H9 (cell line): Measurements from ENCODE around the gene YES1. TPM values are rescaled to one million over a fixed set of nuclear protein-coding genes. Genes with fewer than 3 reads are reported as not detected.
A peak's percentile ranks its signal among the peaks of the same experiment; 100 is the strongest.

ENCODE experiments used
- DNase-seq: peaks from one replicate; pipeline ENCODE4 v3.0.0-alpha.2; 2017
- H2AFZ ChIP-seq: one replicate; pipeline ENCODE4 v1.6.1; 2013; ENCODE audit warnings: mild to moderate bottlenecking, low read length, control low read depth, moderate library complexity
- H2AK5ac ChIP-seq: 2 replicates; pipeline ENCODE4 v1.6.1; 2013; ENCODE audit warnings: low read length, control low read depth, mixed read lengths; ENCODE audit not compliant: insufficient read length
- H2BK120ac ChIP-seq: one replicate; pipeline ENCODE4 v1.6.1; 2013; ENCODE audit warnings: low read depth, mild to moderate bottlenecking, low read length, control low read depth, inconsistent platforms; ENCODE audit not compliant: poor library complexity, severe bottlenecking
- H2BK12ac ChIP-seq: 2 replicates; pipeline ENCODE4 v1.6.1; 2013; ENCODE audit warnings: low read length, control low read depth, mixed read lengths, low read depth; ENCODE audit not compliant: insufficient read length
- H2BK15ac ChIP-seq: 2 replicates; pipeline ENCODE4 v1.6.1; 2013; ENCODE audit warnings: low read depth, low read length, control low read depth
- H2BK20ac ChIP-seq: one replicate; pipeline ENCODE4 v1.6.1; 2013; ENCODE audit warnings: low read depth, mild to moderate bottlenecking, low read length, control low read depth, inconsistent platforms; ENCODE audit not compliant: poor library complexity, severe bottlenecking
- H2BK5ac ChIP-seq: 2 replicates; pipeline ENCODE4 v1.6.1; 2013; ENCODE audit warnings: low read length, control low read depth, mixed read lengths; ENCODE audit not compliant: insufficient read length
- H3K14ac ChIP-seq: 2 replicates; pipeline ENCODE4 v1.6.1; 2013; ENCODE audit warnings: low read length, control low read depth; ENCODE audit not compliant: insufficient read depth
- H3K18ac ChIP-seq: 2 replicates; pipeline ENCODE4 v1.6.1; 2013; ENCODE audit warnings: low read depth, mild to moderate bottlenecking, mixed read lengths, low read length, control low read depth; ENCODE audit not compliant: insufficient read length
- H3K23ac ChIP-seq: 2 replicates; pipeline ENCODE4 v1.6.1; 2013; ENCODE audit warnings: low read length, control low read depth, mixed read lengths, low read depth; ENCODE audit not compliant: insufficient read length
- H3K23me2 ChIP-seq: 2 replicates; pipeline ENCODE4 v1.6.1; 2013; ENCODE audit warnings: low read depth, mild to moderate bottlenecking, mixed read lengths, low read length, control low read depth; ENCODE audit not compliant: insufficient read length, poor library complexity, severe bottlenecking
- H3K27ac ChIP-seq: 2 replicates; pipeline ENCODE4 v1.5.1; 2013; ENCODE audit warnings: low read length, control low read depth, mixed read lengths, low read depth; ENCODE audit not compliant: insufficient read length
- H3K27me3 ChIP-seq: 2 replicates; pipeline ENCODE4 v1.6.1; 2013; ENCODE audit warnings: low read length, control low read depth, inconsistent platforms; ENCODE audit not compliant: insufficient read depth
- H3K4ac ChIP-seq: 2 replicates; pipeline ENCODE4 v1.6.1; 2013; ENCODE audit warnings: low read depth, mild to moderate bottlenecking, control low read depth, inconsistent platforms, low read length, moderate library complexity
- H3K4me1 ChIP-seq: 2 replicates; pipeline ENCODE4 v1.6.1; 2013; ENCODE audit warnings: low read length, control low read depth, inconsistent platforms; ENCODE audit not compliant: insufficient read depth
- H3K4me2 ChIP-seq: 2 replicates; pipeline ENCODE4 v1.6.1; 2013; ENCODE audit warnings: low read length, control low read depth, mixed read lengths; ENCODE audit not compliant: insufficient read length, insufficient read depth
- H3K56ac ChIP-seq: 2 replicates; pipeline ENCODE4 v1.6.1; 2013; ENCODE audit warnings: low read depth, mild to moderate bottlenecking, mixed read lengths, low read length, control low read depth; ENCODE audit not compliant: insufficient read length
- H3K79me1 ChIP-seq: 2 replicates; pipeline ENCODE4 v1.6.1; 2013; ENCODE audit warnings: low read depth, mild to moderate bottlenecking, moderate library complexity, low read length, control low read depth, inconsistent platforms; ENCODE audit not compliant: insufficient read depth, poor library complexity, severe bottlenecking
- H3K79me2 ChIP-seq: 2 replicates; pipeline ENCODE4 v1.6.1; 2013; ENCODE audit warnings: low read length, control low read depth, inconsistent platforms; ENCODE audit not compliant: insufficient read depth
- H3K9ac ChIP-seq: 2 replicates; pipeline ENCODE4 v1.6.1; 2013; ENCODE audit warnings: low read length, control low read depth, mixed read lengths; ENCODE audit not compliant: insufficient read length; ENCODE audit errors: extremely low read depth
- H3K9me3 ChIP-seq: one replicate; pipeline ENCODE4 v1.6.1; 2013; ENCODE audit warnings: low read depth, low read length, inconsistent platforms; ENCODE audit not compliant: control insufficient read depth
- H3T11ph ChIP-seq: one replicate; pipeline ENCODE4 v1.6.1; 2013; ENCODE audit warnings: mild to moderate bottlenecking, low read length, control low read depth, inconsistent platforms
- H4K20me1 ChIP-seq: one replicate; pipeline ENCODE4 v1.6.1; 2013; ENCODE audit not compliant: control insufficient read depth, insufficient read length, insufficient read depth
- H4K5ac ChIP-seq: 2 replicates; pipeline ENCODE4 v1.6.1; 2013; ENCODE audit warnings: low read depth, mild to moderate bottlenecking, mixed read lengths, low read length, control low read depth; ENCODE audit not compliant: insufficient read length
- H4K8ac ChIP-seq: replicated peaks from 2 replicates; pipeline ENCODE4 v1.6.1; 2013; ENCODE audit warnings: low read length, control low read depth, mixed read lengths, low read depth; ENCODE audit not compliant: insufficient read length
- H4K91ac ChIP-seq: 2 replicates; pipeline ENCODE4 v1.6.1; 2013; ENCODE audit warnings: low read depth, mild to moderate bottlenecking, moderate library complexity, mixed read lengths, low read length, control low read depth; ENCODE audit not compliant: insufficient read length
- H3K27ac Mint-ChIP-seq, 3 experiments: 2 replicates in 2 of 3; 3 replicates in 1 of 3; pipeline ENCODE4 v1.8.0; 2020 to 2021; ENCODE audit warnings: mixed read lengths in 3 of 3, mild to moderate bottlenecking in 1 of 3, moderate library complexity in 1 of 3
- H3K27me3 Mint-ChIP-seq: 2 replicates; pipeline ENCODE4 v1.8.0; 2021; ENCODE audit warnings: low read depth, mild to moderate bottlenecking, moderate library complexity, mixed read lengths
- H3K36me3 Mint-ChIP-seq, 3 experiments: 2 replicates in 2 of 3; 3 replicates in 1 of 3; pipeline ENCODE4 v1.8.0; 2020 to 2021; ENCODE audit warnings: low read depth in 3 of 3, mixed read lengths in 3 of 3; ENCODE audit not compliant: insufficient read depth in 1 of 3
- H3K4me1 Mint-ChIP-seq, 2 experiments: 2 replicates each; pipeline ENCODE4 v1.8.0; 2020; ENCODE audit warnings: mixed read lengths in 2 of 2
- H3K4me3 Mint-ChIP-seq, 2 experiments: 2 replicates in 1 of 2; 3 replicates in 1 of 2; pipeline ENCODE4 v1.8.0; 2020 to 2021; ENCODE audit warnings: mild to moderate bottlenecking in 2 of 2, mixed read lengths in 2 of 2, moderate library complexity in 1 of 2
- H3K9me3 Mint-ChIP-seq, 2 experiments: 2 replicates in 1 of 2; 3 replicates in 1 of 2; pipeline ENCODE4 v1.8.0; 2020; ENCODE audit warnings: mild to moderate bottlenecking in 2 of 2, mixed read lengths in 2 of 2, moderate library complexity in 1 of 2
- CTCF ChIP-seq: fragments of 200-600 bp; sonication (generic); conservative IDR thresholded peaks from 3 replicates; pipeline ENCODE4 v1.8.0; 2021; ENCODE audit warnings: antibody characterized with exemption, mild to moderate bottlenecking
- WGBS: extraction: QIAGEN DNeasy Blood & Tissue Kit; methylation state at CpG from one replicate; pipeline ENCODE4 v1.1.7; 2013; ENCODE audit warnings: missing lambda C conversion rate, low lambda C conversion rate, mixed read lengths; ENCODE audit not compliant: insufficient read length; ENCODE audit errors: extremely low coverage; 5-methylcytosine and 5-hydroxymethylcytosine counted together
- total RNA-seq: library from RNA; stranded (reverse); gene quantifications from 2 replicates; pipeline ENCODE4 v1.2.1, GENCODE V29; 2021

The YES1 gene
- total RNA-seq, 1 experiment from 2014 or later = 86.9 TPM

GRCh38 chr18:677145-677544, 134.9 kb downstream of the YES1 start:
- H2AFZ ChIP-seq = no peak overlapping the region
- H3K27me3 ChIP-seq = no peaks in the 10 kb centered on the region
- H3K27ac ChIP-seq = no peak overlapping the region
- Mint-ChIP-seq H3K27me3 (no peaks in the 10 kb centered on the region), H3K27ac (0 out of 7 replicates have a peak overlapping the region, but pooled peaks of 1 of the 3 experiments have one; percentile 40), H3K36me3 (peaks cover 12 to 78% (median 47%) of the 10 kb centered on the region in 3 experiments; a peak in 6 of 7 replicates), H3K4me1 (no peaks in the 10 kb centered on the region), H3K4me3 (no peak overlapping the region), H3K9me3 (no peaks in the 10 kb centered on the region)
- H4K91ac ChIP-seq = no peak overlapping the region
- no peak overlapping the region for H3K23ac ChIP-seq
- H2BK120ac ChIP-seq = no peak overlapping the region
- no peaks in the 10 kb centered on the region for H3K9me3 ChIP-seq
- no peak overlapping the region for H3K56ac ChIP-seq
- H4K8ac ChIP-seq = no peak overlapping the region
- WGBS = no CpG with 5 or more reads among the region's 4 CpGs
- H3K4me1 ChIP-seq = no peaks in the 10 kb centered on the region
- no peaks in the 10 kb centered on the region for H4K20me1 ChIP-seq
- H3K4ac ChIP-seq = no peak overlapping the region
- H3K18ac ChIP-seq = no peak overlapping the region
- no peak overlapping the region for H3K4me2 ChIP-seq
- H3T11ph ChIP-seq = no peak overlapping the region
- H3K14ac ChIP-seq = no peak overlapping the region
- TF ChIP-seq CTCF = no peak
- no peak for DNase-seq
- H2AK5ac ChIP-seq = no peak overlapping the region
- H2BK15ac ChIP-seq = no peak overlapping the region
- no peak overlapping the region for H2BK12ac ChIP-seq
- H4K5ac ChIP-seq = no peak overlapping the region
- no peaks in the 10 kb centered on the region for H3K79me1 ChIP-seq
- H2BK20ac ChIP-seq = no peak overlapping the region
- no peak overlapping the region for H2BK5ac ChIP-seq
- no peaks in the 10 kb centered on the region for H3K79me2 ChIP-seq
- H3K23me2 ChIP-seq = no peaks in the 10 kb centered on the region
- no peak overlapping the region for H3K9ac ChIP-seq
